ENCODE measurements around the gene RAMP3. TPM values are rescaled to one million over a fixed set of nuclear protein-coding genes. Genes with fewer than 3 reads are reported as not detected.
"Not testable (repeated sequence)": the region's sequence is repeated elsewhere in the genome, so short reads cannot be mapped to it uniquely, and the experiment has no call there.

Gene RAMP3
- total RNA-seq = not detected in 2 replicates
- polyA plus RNA-seq (2012) = not detected

- no peak for DNase-seq (ENCODE audit: low read depth)
Observed at GRCh38 chr7:45157653-45158401, at the start of gene RAMP3. Gene RAMP3, plus strand, starts transcription at chr7:45157791. Its CDS starts 38 bp downstream, at chr7:45157829.

- DNase-seq (ENCODE audit: low read depth) = no peak
Observed at GRCh38 chr7:45108863-45109262, 48.7 kb upstream of the RAMP3 start.

- peak; percentile 99 for DNase-seq (ENCODE audit: low read depth)
Observed at GRCh38 chr7:45111298-45112223, 46.0 kb upstream of the RAMP3 start, which contains the start of gene TBRG4. Gene TBRG4, minus strand, starts transcription at chr7:45111697. Its CDS starts 2,460 bp downstream, at chr7:45109237.

GRCh38 chr7:45112648-45113047, 44.9 kb upstream of the RAMP3 start:
- DNase-seq (ENCODE audit: low read depth) = no peak

- not testable (repeated sequence) for DNase-seq (ENCODE audit: low read depth)
Observed at GRCh38 chr7:45114257-45114656, 43.3 kb upstream of the RAMP3 start.

GRCh38 chr7:45114926-45115325, 42.7 kb upstream of the RAMP3 start:
- no peak for DNase-seq (ENCODE audit: low read depth)

GRCh38 chr7:45116048-45116447, 41.5 kb upstream of the RAMP3 start:
- DNase-seq (ENCODE audit: low read depth) = no peak

GRCh38 chr7:45117582-45117981, 40.0 kb upstream of the RAMP3 start:
- no peak for DNase-seq (ENCODE audit: low read depth)

- no peak for DNase-seq (ENCODE audit: low read depth)
Observed at GRCh38 chr7:45118292-45118691, 39.3 kb upstream of the RAMP3 start.

- DNase-seq (ENCODE audit: low read depth) = no peak
Observed at GRCh38 chr7:45118889-45119331, 38.7 kb upstream of the RAMP3 start.

- DNase-seq (ENCODE audit: low read depth) = no peak
Observed at GRCh38 chr7:45119550-45119949, 38.0 kb upstream of the RAMP3 start.

- no peak for DNase-seq (ENCODE audit: low read depth)
Observed at GRCh38 chr7:45122975-45123860, 34.4 kb upstream of the RAMP3 start.

- no peak for DNase-seq (ENCODE audit: low read depth)
Observed at GRCh38 chr7:45123913-45124710, 33.5 kb upstream of the RAMP3 start.

- no peak for DNase-seq (ENCODE audit: low read depth)
Observed at GRCh38 chr7:45125193-45125904, 32.2 kb upstream of the RAMP3 start.

- DNase-seq (ENCODE audit: low read depth) = no peak
Observed at GRCh38 chr7:45126201-45126600, 31.4 kb upstream of the RAMP3 start.

- DNase-seq (ENCODE audit: low read depth) = no peak
Observed at GRCh38 chr7:45126920-45127319, 30.7 kb upstream of the RAMP3 start.

GRCh38 chr7:45129181-45129800, 28.3 kb upstream of the RAMP3 start:
- DNase-seq (ENCODE audit: low read depth) = no peak

GRCh38 chr7:45129906-45130305, 27.7 kb upstream of the RAMP3 start:
- no peak for DNase-seq (ENCODE audit: low read depth)

GRCh38 chr7:45130910-45131309, 26.7 kb upstream of the RAMP3 start:
- DNase-seq (ENCODE audit: low read depth) = no peak

Measured in myocyte (in vitro differentiated cells).